K562 (cell line): ENCODE measurements around the gene RAB6B. TPM values are rescaled to one million over a fixed set of nuclear protein-coding genes. Genes with fewer than 3 reads are reported as not detected.

Experiments used
- ASH1L ChIP-seq: fragments of 450-650 bp; IDR thresholded peaks from 2 replicates; pipeline ENCODE4 v1.6.1; 2018; ENCODE audit warnings: borderline replicate concordance, mild to moderate bottlenecking, low read depth; ENCODE audit not compliant: partially characterized antibody
- BCOR ChIP-seq: fragments of 450-650 bp; IDR thresholded peaks from 2 replicates; pipeline ENCODE4 v1.6.1; 2016
- DEAF1 ChIP-seq: fragments of 450-650 bp; formaldehyde crosslinking; IDR thresholded peaks from 2 replicates; pipeline ENCODE4 v1.4.0; 2020; ENCODE audit warnings: mild to moderate bottlenecking, moderate library complexity
- HOXB6 ChIP-seq: fragments of 250-450 bp; sonication (Bioruptor Pico); IDR thresholded peaks from 2 replicates; pipeline ENCODE4 v1.5.1; 2022; ENCODE audit warnings: mild to moderate bottlenecking, borderline replicate concordance
- L3MBTL2 ChIP-seq: fragments of 450-650 bp; IDR thresholded peaks from 2 replicates; pipeline ENCODE4 v1.6.1; 2016; ENCODE audit warnings: mild to moderate bottlenecking, moderate library complexity
- MECOM ChIP-seq: fragments of 250-450 bp; sonication (Bioruptor Pico); IDR thresholded peaks from 2 replicates; pipeline ENCODE4 v1.8.0; 2022; ENCODE audit warnings: inconsistent platforms
- MTA3 ChIP-seq: fragments of 450-650 bp; formaldehyde crosslinking; IDR thresholded peaks from 2 replicates; pipeline ENCODE4 v1.6.1; 2017; ENCODE audit warnings: mild to moderate bottlenecking, borderline replicate concordance
- MTF1 ChIP-seq: fragments of 250-450 bp; sonication (Bioruptor Pico); IDR thresholded peaks from 2 replicates; pipeline ENCODE4 v1.9.0; 2021; ENCODE audit warnings: moderate library complexity, mild to moderate bottlenecking, inconsistent platforms, borderline replicate concordance
- NONO ChIP-seq, 2 experiments: fragments of 200-400 bp in 1 of 2; fragments of 450-650 bp in 1 of 2; formaldehyde crosslinking in 1 of 2; IDR thresholded peaks; 2 replicates each; pipeline ENCODE4 v1.6.1; 2017; ENCODE audit warnings: low read depth in 2 of 2, mild to moderate bottlenecking in 2 of 2, moderate library complexity in 2 of 2, low read length in 1 of 2
- PHF21A ChIP-seq: fragments of 450-650 bp; IDR thresholded peaks from 2 replicates; pipeline ENCODE4 v1.6.1; 2017; ENCODE audit warnings: low read depth, borderline replicate concordance
- PREB ChIP-seq: sonication (generic); formaldehyde crosslinking; IDR thresholded peaks from 2 replicates; pipeline ENCODE4 v1.8.1; 2023; ENCODE audit warnings: mild to moderate bottlenecking, missing genetic modification reagents
- SMAD2 ChIP-seq: fragments of 150-350 bp; IDR thresholded peaks from 2 replicates; pipeline ENCODE4 v1.6.1; 2014; ENCODE audit warnings: low read depth, mild to moderate bottlenecking, low read length
- ZBTB7A ChIP-seq: IDR thresholded peaks from 2 replicates; pipeline ENCODE4 v1.6.1; 2011; ENCODE audit warnings: low read depth, mild to moderate bottlenecking, low read length, moderate library complexity, borderline replicate concordance; ENCODE audit not compliant: control insufficient read depth
- ZNF740 ChIP-seq, 3 experiments: fragments of 200-800 bp in 1 of 3; sonication (Bioruptor generic) in 1 of 3; sonication (generic) in 1 of 3; formaldehyde crosslinking in 1 of 3; IDR thresholded peaks; 2 replicates each; pipeline versions ENCODE4 v1.6.1 to v1.8.0; 2016 to 2022; ENCODE audit warnings: mild to moderate bottlenecking in 2 of 3, missing compliant biosample characterization in 2 of 3, missing genetic modification characterization in 2 of 3, missing genetic modification reagents in 1 of 3
- polyA plus RNA-seq, 8 experiments: library from polyadenylated mRNA; depleted of rRNA in 4 of 8; stranded (reverse) in 5 of 8; unstranded in 3 of 8; fragments of >200 nt; fragmentation: Nextera tagmentation in 2 of 8; fragmentation: Illumina TruSeq in 1 of 8; extraction: Ambion mirVana in 2 of 8; extraction: Trizol in 1 of 8; gene quantifications; 2 replicates each; pipeline versions ENCODE4 v1.2.1 to v1.2.3, GENCODE V29; 2011 to 2014; ENCODE audit warnings: inconsistent platforms in 1 of 8, missing spikeins in 1 of 8
- total RNA-seq, 7 experiments: library from RNA; depleted of rRNA in 6 of 7; stranded (reverse); fragments of >200 nt in 6 of 7; fragmentation: Illumina TruSeq in 2 of 7; extraction: Trizol in 2 of 7; gene quantifications; 2 replicates each; pipeline versions ENCODE4 v1.2.1 to v1.2.3, GENCODE V29; 2011 to 2021; ENCODE audit warnings: low replicate concordance in 1 of 7

The RAB6B gene
- total and polyA plus RNA-seq, 9 of the 15 experiments (the other 6 are each of a cell fraction or from before 2014, with no cell fraction given) = 0.60 to 18.1 (median 1.5) TPM

GRCh38 chr3:133927540-133928066 lies 31.9 kb upstream of the RAB6B start (continued):
- TF ChIP-seq L3MBTL2 (no peak), DEAF1 (CRISPR knock-in tag) (no peak), MTF1 (CRISPR knock-in tag) (no peak), SMAD2 (no peak), PREB (CRISPR knock-in tag) (no peak), ASH1L (no peak), HOXB6 (CRISPR knock-in tag) (no peak), BCOR (no peak), MECOM (no peak), PHF21A (no peak), MTA3 (peak; percentile 16; the same call in 1 of the 2 replicates), NONO (IDR thresholded peaks at IDR 0.05; ENCODE audit: low read depth in 2 of 2, low read length in 1 of 2) (peak in 1 of 2 experiments; percentile 73; a peak in 2 of 4 replicates), ZNF740 (CRISPR knock-in tag; IDR thresholded peaks at IDR 0.05) (no peak), ZNF740 (tag; IDR thresholded peaks at IDR 0.05) (no peak), ZBTB7A (peak; percentile 94; the same call in 1 of the 2 replicates)
